OCI-LY3 (cell line): ENCODE data around the gene GKN2.

Source experiments
- EZH2phosphoT487 ChIP-seq: fragments of 200-600 bp; shearing (Covaris generic); IDR thresholded peaks from 2 replicates; pipeline ENCODE4 v1.6.1; 2018; ENCODE audit warnings: antibody characterized with exemption, mixed run types, low read depth
- TF ChIP-seq, protein P1 (sequence below): fragments of 200-600, 300-600 bp; sonication (generic); IDR thresholded peaks from 2 replicates; pipeline ENCODE4 v1.5.1; 2014; ENCODE audit warnings: antibody characterized with exemption, low read length, low read depth

DNA sequence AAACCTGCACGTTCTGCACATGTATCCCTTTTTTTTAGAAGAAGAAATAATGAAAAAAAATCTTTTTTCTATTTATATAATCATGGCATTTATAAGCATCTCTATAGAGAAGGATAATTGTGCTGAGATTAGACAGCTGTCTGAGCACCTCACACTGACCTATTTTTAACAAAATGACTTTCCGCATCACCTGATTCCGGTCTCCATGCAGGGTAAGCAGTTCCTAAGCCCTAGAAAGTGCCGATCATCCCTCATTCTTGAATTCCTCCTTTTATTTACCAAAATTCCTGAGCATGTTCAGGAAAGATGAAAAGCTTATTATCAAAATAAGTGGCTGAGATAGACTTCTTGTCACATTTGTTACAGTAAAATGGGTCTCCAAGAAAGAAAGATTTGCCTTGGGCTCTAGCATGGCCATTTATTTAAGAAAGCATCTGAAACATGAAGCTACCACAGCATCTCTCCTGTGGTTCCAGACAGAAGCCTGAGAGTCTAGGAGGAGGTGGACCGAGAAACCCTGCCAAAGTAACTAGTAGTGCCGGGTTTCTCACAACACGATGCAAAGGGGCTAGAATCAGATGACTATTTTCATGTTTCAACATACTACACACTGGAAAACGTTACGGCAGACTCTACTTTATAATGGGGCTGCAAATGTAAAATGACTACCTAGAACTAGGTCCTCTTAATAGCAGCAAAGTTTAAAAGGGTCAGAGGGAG is 22.4 kb upstream of the GKN2 start:
- TF ChIP-seq, protein P1, sequence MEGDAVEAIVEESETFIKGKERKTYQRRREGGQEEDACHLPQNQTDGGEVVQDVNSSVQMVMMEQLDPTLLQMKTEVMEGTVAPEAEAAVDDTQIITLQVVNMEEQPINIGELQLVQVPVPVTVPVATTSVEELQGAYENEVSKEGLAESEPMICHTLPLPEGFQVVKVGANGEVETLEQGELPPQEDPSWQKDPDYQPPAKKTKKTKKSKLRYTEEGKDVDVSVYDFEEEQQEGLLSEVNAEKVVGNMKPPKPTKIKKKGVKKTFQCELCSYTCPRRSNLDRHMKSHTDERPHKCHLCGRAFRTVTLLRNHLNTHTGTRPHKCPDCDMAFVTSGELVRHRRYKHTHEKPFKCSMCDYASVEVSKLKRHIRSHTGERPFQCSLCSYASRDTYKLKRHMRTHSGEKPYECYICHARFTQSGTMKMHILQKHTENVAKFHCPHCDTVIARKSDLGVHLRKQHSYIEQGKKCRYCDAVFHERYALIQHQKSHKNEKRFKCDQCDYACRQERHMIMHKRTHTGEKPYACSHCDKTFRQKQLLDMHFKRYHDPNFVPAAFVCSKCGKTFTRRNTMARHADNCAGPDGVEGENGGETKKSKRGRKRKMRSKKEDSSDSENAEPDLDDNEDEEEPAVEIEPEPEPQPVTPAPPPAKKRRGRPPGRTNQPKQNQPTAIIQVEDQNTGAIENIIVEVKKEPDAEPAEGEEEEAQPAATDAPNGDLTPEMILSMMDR = no peak
- no peak for TF ChIP-seq EZH2phosphoT487
